WTC11 (cell line): ENCODE results near the gene PUDP. TPM values are rescaled to one million over a fixed set of nuclear protein-coding genes. Genes with fewer than 3 reads are reported as not detected.

Experiments used
- microRNA-seq: library from miRNA; unstranded; fragments of <30 nt; microRNA quantifications from one replicate; pipeline ENCODE4 v1.2.0, GENCODE V29; 2022; ENCODE audit warnings: borderline number of aligned reads
- total RNA-seq: library from RNA; stranded (reverse); gene quantifications from 3 replicates; pipeline ENCODE4 v1.2.3, GENCODE V29; 2021

Gene PUDP
- total RNA-seq, 1 experiment from 2014 or later, result 20.8 TPM

Small RNA genes lying within 50 kb of the gene (microRNA-seq; reads per million reads assigned to microRNA genes)
- not detected for gene MIR4767

Other genes starting within 250 kb of the PUDP start
- 0.87 to 1.3 TPM (median 0.96 TPM) in 3 replicates for gene STS, start 441 bp downstream of the PUDP start, total RNA-seq